ENCODE data around the gene HAUS8.
"Not testable (repeated sequence)": the region's sequence is repeated elsewhere in the genome, so short reads cannot be mapped to it uniquely, and the experiment has no call there.

The HAUS8 gene

DNA sequence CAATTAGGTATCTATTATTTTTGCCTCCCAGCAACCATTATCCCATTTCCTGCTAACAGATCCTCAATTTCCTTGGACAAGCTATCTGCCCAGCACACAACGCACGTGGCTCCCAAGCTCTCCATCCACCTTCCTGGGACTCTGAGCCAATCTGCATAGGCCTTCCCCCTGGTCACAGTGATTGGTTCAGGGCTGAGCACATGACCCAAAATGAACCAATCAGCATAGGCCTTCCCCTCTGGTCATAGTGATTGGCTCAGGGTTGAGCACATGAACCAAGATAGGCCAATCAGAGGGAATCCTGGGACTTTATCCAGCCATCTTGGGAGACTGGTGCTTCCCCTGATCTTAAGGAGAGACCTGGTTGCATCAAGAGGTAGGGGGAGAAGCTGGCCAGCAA, 54.4 kb downstream of the HAUS8 start:
- H3K27ac ChIP-seq: no peak overlapping the region
- H3K27me3 ChIP-seq: peaks cover 0 to 26% of the 10 kb centered on the region in 2 donors
- intact Hi-C loops (cut with DNase I; ENCODE audit: low total_unique reads): no loop called here
- no peak for DNase-seq
- H3K36me3 ChIP-seq: peaks cover 0 to 4% (median 0%) of the 10 kb centered on the region in 3 donors
- H3K4me1 ChIP-seq: peaks cover 0 to 8% (median 2%) of the 10 kb centered on the region in 4 donors
- H3K4me3 ChIP-seq: no peak overlapping the region
- peaks cover 0 to 20% (median 19%) of the 10 kb centered on the region in 3 donors for H3K9me3 ChIP-seq
- TF ChIP-seq, protein P1, sequence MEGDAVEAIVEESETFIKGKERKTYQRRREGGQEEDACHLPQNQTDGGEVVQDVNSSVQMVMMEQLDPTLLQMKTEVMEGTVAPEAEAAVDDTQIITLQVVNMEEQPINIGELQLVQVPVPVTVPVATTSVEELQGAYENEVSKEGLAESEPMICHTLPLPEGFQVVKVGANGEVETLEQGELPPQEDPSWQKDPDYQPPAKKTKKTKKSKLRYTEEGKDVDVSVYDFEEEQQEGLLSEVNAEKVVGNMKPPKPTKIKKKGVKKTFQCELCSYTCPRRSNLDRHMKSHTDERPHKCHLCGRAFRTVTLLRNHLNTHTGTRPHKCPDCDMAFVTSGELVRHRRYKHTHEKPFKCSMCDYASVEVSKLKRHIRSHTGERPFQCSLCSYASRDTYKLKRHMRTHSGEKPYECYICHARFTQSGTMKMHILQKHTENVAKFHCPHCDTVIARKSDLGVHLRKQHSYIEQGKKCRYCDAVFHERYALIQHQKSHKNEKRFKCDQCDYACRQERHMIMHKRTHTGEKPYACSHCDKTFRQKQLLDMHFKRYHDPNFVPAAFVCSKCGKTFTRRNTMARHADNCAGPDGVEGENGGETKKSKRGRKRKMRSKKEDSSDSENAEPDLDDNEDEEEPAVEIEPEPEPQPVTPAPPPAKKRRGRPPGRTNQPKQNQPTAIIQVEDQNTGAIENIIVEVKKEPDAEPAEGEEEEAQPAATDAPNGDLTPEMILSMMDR (IDR thresholded peaks at IDR 0.05): no peak

DNA sequence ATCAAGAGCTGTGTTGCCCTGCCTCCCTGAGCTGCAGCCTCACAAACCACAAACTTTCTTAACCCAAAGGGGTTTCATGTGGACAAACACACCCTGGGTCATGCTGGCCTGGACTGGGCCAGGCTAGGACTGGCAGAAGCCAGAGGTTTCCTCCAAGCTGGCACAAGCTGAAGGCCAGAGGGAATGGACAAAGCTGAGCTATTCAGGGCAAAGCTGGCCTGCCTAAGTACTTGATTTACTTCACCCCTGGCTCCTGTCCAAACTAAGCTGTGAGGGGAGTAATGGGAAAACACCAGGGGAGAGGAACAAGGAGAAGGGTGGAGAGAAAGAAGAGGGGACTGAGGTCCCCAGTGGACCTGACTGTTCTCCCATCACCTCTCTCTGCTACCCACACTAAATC, 54.9 kb downstream of the HAUS8 start:
- H3K27ac ChIP-seq: no peak overlapping the region
- no peak for DNase-seq
- TF ChIP-seq, protein P1 (IDR thresholded peaks at IDR 0.05): no peak
- peaks cover 0 to 21% of the 10 kb centered on the region in 2 donors for H3K27me3 ChIP-seq
- H3K9me3 ChIP-seq: peaks cover 0 to 20% (median 19%) of the 10 kb centered on the region in 3 donors
- H3K4me1 ChIP-seq: peaks cover 0 to 8% (median 0%) of the 10 kb centered on the region in 4 donors
- peaks cover 0 to 4% (median 0%) of the 10 kb centered on the region in 3 donors for H3K36me3 ChIP-seq
- no peak overlapping the region for H3K4me3 ChIP-seq
- intact Hi-C loops (cut with DNase I; ENCODE audit: low total_unique reads): no loop called here

DNA sequence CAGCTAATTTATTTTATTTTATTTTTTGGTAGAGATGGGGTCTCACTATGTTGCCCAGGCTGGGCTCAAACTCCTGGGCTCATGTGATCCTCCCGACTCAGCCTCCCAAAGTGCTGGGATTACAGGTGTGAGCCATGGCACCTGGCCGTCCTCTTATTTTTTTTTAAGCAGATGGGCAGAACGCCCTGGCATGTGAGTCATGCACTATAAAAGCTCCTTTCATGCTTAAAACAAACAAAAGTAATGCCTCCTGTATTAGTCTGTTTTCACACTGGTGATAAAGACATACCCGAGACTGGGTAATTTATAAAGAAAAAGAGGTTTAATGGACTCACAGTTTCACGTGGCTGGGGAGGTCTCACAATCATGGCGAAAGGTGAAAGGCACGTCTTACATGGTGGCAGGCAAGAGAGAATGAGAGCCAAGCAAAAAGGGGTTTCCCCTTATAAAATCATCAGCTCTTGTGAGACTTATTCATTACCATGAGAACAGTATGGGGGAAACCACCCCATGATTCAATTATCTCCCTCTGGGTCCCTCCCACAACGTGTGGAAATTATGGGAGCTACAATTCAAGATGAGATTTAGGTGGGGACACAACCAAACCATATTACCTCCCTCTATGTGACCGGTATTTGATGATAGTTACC, 60.9 kb downstream of the HAUS8 start:
- H3K4me3 ChIP-seq; DNase-seq; H3K27ac ChIP-seq; H3K36me3 ChIP-seq; H3K27me3 ChIP-seq; H3K9me3 ChIP-seq; intact Hi-C loops (cut with DNase I; ENCODE audit: low total_unique reads); H3K4me1 ChIP-seq: not testable (repeated sequence)

DNA sequence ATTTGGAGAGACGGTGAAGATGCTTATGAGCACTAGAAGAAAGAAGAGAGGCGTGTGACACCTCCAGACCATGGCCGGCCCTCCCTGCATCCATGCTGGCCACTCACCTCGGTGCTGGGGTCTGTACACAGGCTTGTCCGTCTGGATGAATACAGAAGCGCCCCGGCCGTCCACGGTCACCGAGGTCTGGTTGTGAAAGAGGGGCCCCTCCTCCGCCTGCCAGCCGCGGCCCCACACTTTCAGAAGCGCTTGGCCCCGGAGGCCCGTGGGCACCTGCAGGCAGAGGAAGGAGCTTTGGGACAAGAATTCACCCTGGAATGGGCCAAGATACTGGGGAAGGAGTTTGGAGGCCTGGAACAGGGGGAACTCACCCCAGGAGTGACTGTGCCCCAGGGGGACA, 63.8 kb downstream of the HAUS8 start:
- intact Hi-C loops (cut with DNase I; ENCODE audit: low total_unique reads): no loop called here
- no peaks in the 10 kb centered on the region for H3K4me1 ChIP-seq
- H3K9me3 ChIP-seq: peaks cover 0 to 4% (median 0%) of the 10 kb centered on the region in 3 donors
- H3K36me3 ChIP-seq: no peaks in the 10 kb centered on the region
- H3K27me3 ChIP-seq: no peaks in the 10 kb centered on the region
- no peak overlapping the region for H3K4me3 ChIP-seq
- H3K27ac ChIP-seq: no peak overlapping the region
- TF ChIP-seq, protein P1 (IDR thresholded peaks at IDR 0.05): no peak
- DNase-seq: no peak

DNA sequence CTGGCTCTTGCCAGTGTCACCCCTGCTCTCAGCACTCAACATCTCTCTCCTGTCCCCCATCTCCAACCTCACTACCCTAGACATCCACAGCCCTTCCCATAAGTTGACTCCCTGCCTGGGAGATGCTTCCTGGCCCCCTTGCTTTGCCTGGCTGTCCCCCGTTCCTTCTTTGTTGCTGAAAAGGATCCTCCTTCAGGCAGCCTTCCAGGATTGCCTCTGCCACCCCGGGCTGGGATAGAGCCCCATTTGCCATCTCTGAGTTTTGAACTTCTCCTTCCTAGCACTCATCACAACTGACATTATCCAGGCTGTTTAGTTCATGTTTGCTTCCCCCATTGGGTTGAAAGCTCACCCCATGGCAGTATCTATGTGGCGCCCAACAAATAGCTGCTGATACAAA, 68.7 kb downstream of the HAUS8 start:
- intact Hi-C loops (cut with DNase I; ENCODE audit: low total_unique reads): no loop called here
- TF ChIP-seq, protein P1 (IDR thresholded peaks at IDR 0.05): no peak
- Histone ChIP-seq H3K9me3 (peaks cover 0 to 4% (median 0%) of the 10 kb centered on the region in 3 donors), H3K4me3 (no peak overlapping the region), H3K36me3 (peaks cover 0 to 3% (median 0%) of the 10 kb centered on the region in 3 donors), H3K27ac (no peak overlapping the region), H3K27me3 (peaks cover 0 to 20% of the 10 kb centered on the region in 2 donors), H3K4me1 (no peaks in the 10 kb centered on the region)
- no peak for DNase-seq

DNA sequence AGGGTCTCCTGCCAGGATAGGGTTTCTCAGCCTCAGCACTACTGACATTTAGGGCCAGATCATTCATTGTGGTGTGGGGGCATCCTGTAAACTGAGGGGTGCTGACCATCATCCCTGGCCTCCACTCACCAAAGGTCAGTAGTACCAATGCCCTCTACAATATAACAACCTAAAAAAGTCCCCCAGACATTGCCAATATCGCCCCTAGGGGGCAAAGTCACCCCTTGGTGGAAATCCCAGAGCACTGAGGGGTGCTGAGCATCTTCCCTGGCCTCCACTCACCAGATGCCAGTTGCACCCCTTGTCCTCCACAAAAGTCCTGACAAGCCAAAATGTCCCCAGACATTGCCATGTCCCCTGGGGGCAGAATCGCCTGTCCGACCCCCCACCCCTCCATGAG, 70.3 kb downstream of the HAUS8 start:
- intact Hi-C loops (cut with DNase I; ENCODE audit: low total_unique reads): no loop called here
- TF ChIP-seq, protein P1 (IDR thresholded peaks at IDR 0.05): no peak
- Histone ChIP-seq H3K27ac (no peak overlapping the region), H3K27me3 (peaks cover 0 to 22% of the 10 kb centered on the region in 2 donors), H3K36me3 (peaks cover 0 to 3% (median 0%) of the 10 kb centered on the region in 3 donors), H3K4me3 (no peak overlapping the region), H3K9me3 (peaks cover 0 to 4% (median 0%) of the 10 kb centered on the region in 3 donors), H3K4me1 (no peaks in the 10 kb centered on the region)
- no peak for DNase-seq
